GM18909 (cell line): ENCODE data around the gene GFAP.
A peak's percentile ranks its signal among the peaks of the same experiment; 100 is the strongest.

ENCODE experiments used
- ATAC-seq: cut with Tn5 transposase; IDR thresholded peaks from one replicate; pipeline ENCODE4 v1.9.1; 2021; ENCODE audit warnings: mild to moderate bottlenecking; ENCODE audit not compliant: unreplicated experiment, poor library complexity

The GFAP gene

GRCh38 chr17:44932096-44932786 is 16.9 kb upstream of the GFAP start:
- ATAC-seq: no peak

- no peak for ATAC-seq
These were observed 16.1 kb upstream of the GFAP start for GRCh38 chr17:44931376-44931775.

GRCh38 chr17:44930667-44931066 is 15.4 kb upstream of the GFAP start:
- no peak for ATAC-seq

- no peak for ATAC-seq
These were observed 13.8 kb upstream of the GFAP start for GRCh38 chr17:44928950-44929720.

- ATAC-seq: no peak
These were observed 12.8 kb upstream of the GFAP start for GRCh38 chr17:44928136-44928535.

- no peak for ATAC-seq
These were observed 12.4 kb upstream of the GFAP start for GRCh38 chr17:44927696-44928095.

- no peak for ATAC-seq
These were observed 11.7 kb upstream of the GFAP start for GRCh38 chr17:44926821-44927525.

- ATAC-seq: no peak
These were observed 10.7 kb upstream of the GFAP start for GRCh38 chr17:44925731-44926697.

GRCh38 chr17:44924107-44924544 is 8.8 kb upstream of the GFAP start:
- no peak for ATAC-seq

- no peak for ATAC-seq
These were observed 7.6 kb upstream of the GFAP start for GRCh38 chr17:44922746-44923470.

GRCh38 chr17:44922136-44922535 is 6.8 kb upstream of the GFAP start:
- ATAC-seq: no peak

GRCh38 chr17:44921122-44921882 is 6.0 kb upstream of the GFAP start:
- ATAC-seq: no peak

- ATAC-seq: no peak
These were observed 5.3 kb upstream of the GFAP start for GRCh38 chr17:44920565-44920940.

- ATAC-seq: peak; percentile 67
These were observed 4.7 kb upstream of the GFAP start for GRCh38 chr17:44919885-44920564.

GRCh38 chr17:44919411-44919810 is 4.1 kb upstream of the GFAP start:
- no peak for ATAC-seq

- no peak for ATAC-seq
These were observed 2.7 kb upstream of the GFAP start for GRCh38 chr17:44918006-44918405.

- ATAC-seq: no peak
These were observed 2.2 kb upstream of the GFAP start for GRCh38 chr17:44917456-44917855.

GRCh38 chr17:44916781-44917241 is 1.5 kb upstream of the GFAP start:
- ATAC-seq: no peak
